NCI-H2171 (cell line): ENCODE results near the gene GAPDH.
A peak's percentile ranks its signal among the peaks of the same experiment; 100 is the strongest.

ENCODE experiments used
- DNase-seq: peaks from one replicate; lab custom pipeline; 2025; lab: John Stamatoyannopoulos, UW

GAPDH gene

GRCh38 chr12:6529291-6529737 is 5.0 kb upstream of the GAPDH start:
- no peak for DNase-seq

DNA sequence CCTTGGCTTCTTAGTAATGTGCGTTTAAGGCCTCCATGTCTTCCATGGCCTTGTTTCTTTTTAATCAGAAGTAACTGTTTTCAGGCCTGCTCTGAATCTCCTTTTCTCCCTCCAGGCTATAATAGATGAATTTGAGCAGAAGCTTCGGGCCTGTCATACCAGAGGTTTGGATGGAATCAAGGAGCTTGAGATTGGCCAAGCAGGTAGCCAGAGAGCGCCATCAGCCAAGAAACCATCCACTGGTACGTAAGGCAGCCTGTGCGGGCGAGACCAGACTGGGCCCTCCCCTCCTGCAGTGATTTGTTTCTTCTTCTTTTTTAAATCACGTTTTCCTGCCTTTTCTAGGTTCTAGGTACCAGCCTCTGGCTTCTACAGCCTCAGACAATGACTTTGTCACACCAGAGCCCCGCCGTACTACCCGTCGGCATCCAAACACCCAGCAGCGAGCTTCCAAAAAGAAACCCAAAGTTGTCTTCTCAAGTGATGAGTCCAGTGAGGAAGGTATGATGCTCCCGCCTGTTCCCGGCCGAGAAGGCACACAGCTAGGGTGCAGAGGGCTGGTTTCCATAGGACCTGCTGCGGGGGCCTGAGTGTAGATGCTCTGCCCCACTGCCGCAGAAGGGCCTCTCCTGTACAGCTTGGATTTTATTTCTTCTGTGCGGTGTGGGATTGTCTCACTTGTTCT is 3.6 kb upstream of the GAPDH start:
- DNase-seq = no peak

DNA sequence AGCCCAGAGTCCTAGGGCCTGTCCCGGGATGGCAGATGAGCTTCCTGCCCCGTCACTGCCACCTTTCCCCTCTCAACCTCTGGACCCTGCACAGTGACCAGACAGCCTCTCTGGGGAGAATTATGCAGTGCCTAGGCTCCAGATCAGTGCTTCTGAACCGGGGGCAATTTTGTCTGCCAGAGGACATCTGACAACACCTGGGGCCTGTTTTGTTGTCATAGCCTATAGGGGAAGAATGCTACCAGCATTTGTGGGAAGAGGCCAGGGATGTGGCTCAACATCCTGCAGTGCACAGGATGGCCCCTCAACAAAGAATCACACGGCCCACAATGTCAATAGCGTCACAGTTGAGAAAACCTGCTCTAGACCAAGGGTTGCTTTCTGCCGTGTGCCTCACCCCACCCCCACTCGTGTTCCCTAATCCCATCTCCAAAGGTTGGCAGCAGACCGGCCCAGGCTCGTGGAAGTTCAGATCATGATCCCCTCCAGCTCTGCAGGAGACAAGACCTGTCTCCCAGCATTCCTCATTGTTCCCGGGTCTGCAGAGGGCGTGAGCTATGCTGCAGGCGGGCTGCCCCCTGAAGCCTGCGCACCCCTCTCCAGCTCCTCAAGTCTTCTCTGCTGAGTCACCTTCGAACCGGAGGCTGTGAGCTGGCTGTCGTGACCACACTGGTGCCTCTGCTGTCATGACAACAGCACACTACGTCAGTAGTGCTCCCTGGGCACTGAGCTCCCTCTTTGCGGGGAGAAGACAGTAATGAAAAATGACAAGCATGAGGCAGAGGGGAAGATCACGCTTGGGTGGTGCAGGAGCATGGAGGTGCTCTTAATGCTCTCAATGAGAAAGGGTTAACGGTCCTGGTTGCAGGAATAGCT is 2.0 kb upstream of the GAPDH start:
- DNase-seq = peak; percentile 71

- peak; percentile 97 for DNase-seq
Measured at GRCh38 chr12:6532927-6533652, 1.2 kb upstream of the GAPDH start.

GRCh38 chr12:6533653-6533922 is 729 bp upstream of the GAPDH start:
- no peak for DNase-seq

GRCh38 chr12:6534695-6534944 is 303 bp downstream of the GAPDH start:
- DNase-seq = peak; percentile 94

DNA sequence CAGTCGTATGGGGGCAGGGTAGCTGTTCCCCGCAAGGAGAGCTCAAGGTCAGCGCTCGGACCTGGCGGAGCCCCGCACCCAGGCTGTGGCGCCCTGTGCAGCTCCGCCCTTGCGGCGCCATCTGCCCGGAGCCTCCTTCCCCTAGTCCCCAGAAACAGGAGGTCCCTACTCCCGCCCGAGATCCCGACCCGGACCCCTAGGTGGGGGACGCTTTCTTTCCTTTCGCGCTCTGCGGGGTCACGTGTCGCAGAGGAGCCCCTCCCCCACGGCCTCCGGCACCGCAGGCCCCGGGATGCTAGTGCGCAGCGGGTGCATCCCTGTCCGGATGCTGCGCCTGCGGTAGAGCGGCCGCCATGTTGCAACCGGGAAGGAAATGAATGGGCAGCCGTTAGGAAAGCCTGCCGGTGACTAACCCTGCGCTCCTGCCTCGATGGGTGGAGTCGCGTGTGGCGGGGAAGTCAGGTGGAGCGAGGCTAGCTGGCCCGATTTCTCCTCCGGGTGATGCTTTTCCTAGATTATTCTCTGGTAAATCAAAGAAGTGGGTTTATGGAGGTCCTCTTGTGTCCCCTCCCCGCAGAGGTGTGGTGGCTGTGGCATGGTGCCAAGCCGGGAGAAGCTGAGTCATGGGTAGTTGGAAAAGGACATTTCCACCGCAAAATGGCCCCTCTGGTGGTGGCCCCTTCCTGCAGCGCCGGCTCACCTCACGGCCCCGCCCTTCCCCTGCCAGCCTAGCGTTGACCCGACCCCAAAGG is 804 bp downstream of the GAPDH start:
- peak; percentile 99 for DNase-seq

GRCh38 chr12:6535697-6535946 is 1.3 kb downstream of the GAPDH start:
- no peak for DNase-seq

DNA sequence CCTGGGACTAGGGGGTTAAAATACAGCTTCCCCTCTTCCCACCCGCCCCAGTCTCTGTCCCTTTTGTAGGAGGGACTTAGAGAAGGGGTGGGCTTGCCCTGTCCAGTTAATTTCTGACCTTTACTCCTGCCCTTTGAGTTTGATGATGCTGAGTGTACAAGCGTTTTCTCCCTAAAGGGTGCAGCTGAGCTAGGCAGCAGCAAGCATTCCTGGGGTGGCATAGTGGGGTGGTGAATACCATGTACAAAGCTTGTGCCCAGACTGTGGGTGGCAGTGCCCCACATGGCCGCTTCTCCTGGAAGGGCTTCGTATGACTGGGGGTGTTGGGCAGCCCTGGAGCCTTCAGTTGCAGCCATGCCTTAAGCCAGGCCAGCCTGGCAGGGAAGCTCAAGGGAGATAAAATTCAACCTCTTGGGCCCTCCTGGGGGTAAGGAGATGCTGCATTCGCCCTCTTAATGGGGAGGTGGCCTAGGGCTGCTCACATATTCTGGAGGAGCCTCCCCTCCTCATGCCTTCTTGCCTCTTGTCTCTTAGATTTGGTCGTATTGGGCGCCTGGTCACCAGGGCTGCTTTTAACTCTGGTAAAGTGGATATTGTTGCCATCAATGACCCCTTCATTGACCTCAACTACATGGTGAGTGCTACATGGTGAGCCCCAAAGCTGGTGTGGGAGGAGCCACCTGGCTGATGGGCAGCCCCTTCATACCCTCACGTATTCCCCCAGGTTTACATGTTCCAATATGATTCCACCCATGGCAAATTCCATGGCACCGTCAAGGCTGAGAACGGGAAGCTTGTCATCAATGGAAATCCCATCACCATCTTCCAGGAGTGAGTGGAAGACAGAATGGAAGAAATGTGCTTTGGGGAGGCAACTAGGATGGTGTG is 1.9 kb downstream of the GAPDH start:
- DNase-seq = no peak

DNA sequence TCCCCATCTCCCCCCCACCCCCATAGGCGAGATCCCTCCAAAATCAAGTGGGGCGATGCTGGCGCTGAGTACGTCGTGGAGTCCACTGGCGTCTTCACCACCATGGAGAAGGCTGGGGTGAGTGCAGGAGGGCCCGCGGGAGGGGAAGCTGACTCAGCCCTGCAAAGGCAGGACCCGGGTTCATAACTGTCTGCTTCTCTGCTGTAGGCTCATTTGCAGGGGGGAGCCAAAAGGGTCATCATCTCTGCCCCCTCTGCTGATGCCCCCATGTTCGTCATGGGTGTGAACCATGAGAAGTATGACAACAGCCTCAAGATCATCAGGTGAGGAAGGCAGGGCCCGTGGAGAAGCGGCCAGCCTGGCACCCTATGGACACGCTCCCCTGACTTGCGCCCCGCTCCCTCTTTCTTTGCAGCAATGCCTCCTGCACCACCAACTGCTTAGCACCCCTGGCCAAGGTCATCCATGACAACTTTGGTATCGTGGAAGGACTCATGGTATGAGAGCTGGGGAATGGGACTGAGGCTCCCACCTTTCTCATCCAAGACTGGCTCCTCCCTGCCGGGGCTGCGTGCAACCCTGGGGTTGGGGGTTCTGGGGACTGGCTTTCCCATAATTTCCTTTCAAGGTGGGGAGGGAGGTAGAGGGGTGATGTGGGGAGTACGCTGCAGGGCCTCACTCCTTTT is 2.7 kb downstream of the GAPDH start:
- DNase-seq = no peak

DNA sequence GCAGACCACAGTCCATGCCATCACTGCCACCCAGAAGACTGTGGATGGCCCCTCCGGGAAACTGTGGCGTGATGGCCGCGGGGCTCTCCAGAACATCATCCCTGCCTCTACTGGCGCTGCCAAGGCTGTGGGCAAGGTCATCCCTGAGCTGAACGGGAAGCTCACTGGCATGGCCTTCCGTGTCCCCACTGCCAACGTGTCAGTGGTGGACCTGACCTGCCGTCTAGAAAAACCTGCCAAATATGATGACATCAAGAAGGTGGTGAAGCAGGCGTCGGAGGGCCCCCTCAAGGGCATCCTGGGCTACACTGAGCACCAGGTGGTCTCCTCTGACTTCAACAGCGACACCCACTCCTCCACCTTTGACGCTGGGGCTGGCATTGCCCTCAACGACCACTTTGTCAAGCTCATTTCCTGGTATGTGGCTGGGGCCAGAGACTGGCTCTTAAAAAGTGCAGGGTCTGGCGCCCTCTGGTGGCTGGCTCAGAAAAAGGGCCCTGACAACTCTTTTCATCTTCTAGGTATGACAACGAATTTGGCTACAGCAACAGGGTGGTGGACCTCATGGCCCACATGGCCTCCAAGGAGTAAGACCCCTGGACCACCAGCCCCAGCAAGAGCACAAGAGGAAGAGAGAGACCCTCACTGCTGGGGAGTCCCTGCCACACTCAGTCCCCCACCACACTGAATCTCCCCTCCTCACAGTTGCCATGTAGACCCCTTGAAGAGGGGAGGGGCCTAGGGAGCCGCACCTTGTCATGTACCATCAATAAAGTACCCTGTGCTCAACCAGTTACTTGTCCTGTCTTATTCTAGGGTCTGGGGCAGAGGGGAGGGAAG is 3.5 kb downstream of the GAPDH start:
- peak; percentile 84 for DNase-seq

- no peak for DNase-seq
Measured at GRCh38 chr12:6538420-6539313, 4.3 kb downstream of the GAPDH start.

DNA sequence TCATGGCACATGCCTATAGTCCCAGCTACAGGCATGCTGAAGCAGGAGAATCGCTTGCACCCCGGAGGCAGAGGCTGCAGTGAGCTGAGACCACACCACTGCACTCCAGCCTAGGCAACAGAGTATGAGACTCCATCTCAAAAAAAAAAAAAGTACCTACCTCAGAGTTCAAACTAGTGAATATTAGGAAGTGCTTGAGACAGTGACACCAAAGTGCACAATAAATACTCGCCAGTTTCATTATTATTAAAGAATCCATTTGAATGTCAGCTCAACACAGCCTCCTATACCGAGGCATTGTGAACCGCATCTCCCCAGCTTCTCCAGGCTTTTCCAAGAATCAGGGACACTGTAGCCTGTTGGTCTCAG is 5.0 kb downstream of the GAPDH start:
- DNase-seq = no peak

DNA sequence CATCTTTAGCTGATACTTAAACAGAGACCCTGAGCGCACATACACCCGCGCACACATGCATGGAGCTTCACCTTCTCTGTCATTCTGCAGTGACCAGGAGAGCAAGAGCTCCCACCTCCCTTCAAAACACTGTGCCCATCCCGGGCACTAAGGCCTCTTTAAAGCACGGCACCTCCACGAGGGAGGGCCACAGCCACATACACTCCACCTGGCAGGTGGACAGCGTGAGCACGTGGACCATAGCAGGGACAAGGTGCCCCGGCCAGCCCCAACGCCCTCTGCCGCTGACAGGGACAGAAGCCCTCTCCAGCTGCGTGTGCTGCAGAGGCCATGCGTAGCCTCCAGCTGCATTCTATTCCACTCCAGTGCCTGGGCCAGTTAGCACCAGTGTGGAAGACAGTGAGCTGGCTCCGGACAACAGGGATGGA is 5.4 kb downstream of the GAPDH start:
- no peak for DNase-seq

DNA sequence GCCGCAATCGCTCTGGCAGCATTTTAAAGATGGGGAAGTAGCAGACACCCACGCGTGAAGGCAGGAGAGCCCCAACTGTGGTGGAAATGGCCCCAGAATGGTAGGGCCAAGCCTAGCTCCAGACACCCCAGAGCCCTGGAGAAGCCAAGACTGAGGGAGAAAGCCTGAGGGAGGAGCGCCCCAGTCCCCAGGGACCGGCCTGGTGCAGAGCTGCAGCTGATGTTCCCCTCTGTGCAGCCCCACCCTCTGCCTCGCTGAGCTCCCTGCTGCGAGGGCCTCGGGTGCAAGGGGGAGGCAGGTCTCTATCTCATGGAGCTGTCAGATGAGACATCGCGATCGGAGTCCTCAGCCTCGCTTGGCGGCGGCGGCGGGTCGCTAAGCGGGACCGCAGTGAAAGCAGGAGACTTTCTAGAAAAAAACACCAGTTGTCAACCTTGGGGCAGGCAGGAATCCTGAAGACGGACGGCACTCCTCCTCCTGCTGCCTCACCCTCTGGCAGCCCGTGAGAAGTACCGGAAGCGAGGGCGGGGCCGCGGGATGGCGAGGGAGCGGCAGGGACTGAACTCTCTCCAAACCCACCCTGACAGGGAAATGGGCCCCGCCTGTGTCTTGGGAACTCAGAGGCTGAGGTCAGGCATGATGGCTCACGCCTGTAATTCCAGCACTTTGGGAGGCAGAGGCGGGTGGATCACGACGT is 6.0 kb downstream of the GAPDH start:
- peak; percentile 99 for DNase-seq

DNA sequence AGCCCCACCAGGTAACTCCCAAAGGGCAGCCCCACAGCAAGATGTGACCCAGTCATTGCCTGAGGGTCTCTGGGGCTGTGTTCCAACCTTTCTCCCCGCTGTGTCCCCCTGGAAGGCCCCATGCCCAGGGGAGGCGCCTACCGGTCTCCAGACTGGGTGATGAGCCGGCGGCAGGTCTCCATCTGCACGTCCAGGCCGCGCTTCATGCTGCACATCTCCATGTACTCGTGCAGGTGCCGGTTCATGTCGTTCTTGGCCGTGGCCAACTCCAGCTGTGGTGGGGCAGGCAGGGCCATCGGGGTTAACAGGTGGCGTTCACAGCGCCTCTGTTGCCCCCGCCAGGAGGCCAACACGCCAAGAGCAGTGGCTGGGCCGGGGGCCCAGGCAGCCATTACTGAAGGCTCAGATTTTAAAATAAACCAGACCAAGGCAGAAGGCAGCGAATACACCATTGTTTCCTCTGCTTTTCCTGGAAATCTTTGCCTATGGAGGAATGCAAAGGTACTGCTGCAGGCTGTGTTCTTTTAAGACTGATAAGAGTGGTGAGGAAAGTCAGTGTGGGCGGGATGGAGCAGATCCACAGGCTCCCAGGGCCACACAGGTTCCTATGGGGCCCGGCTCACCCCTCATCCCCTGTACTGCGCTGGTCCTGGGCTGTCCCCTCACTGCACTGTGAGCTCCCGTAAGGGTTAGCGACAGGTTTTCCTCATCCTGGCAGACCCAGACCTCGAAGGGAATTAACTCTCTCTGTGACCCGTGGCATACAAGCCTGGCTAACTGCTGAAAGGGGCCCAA is 7.3 kb downstream of the GAPDH start:
- DNase-seq = no peak

- no peak for DNase-seq
Measured at GRCh38 chr12:6542209-6543009, 8.1 kb downstream of the GAPDH start.
